ENCODE measurements around the gene KRT82.
"Not testable (repeated sequence)": the region's sequence is repeated elsewhere in the genome, so short reads cannot be mapped to it uniquely, and the experiment has no call there.

The KRT82 gene

GRCh38 chr12:52417740-52418139, 11.6 kb upstream of the KRT82 start:
- H3K27ac ChIP-seq (ENCODE audit: low read depth, low read length): no peak overlapping the region

DNA sequence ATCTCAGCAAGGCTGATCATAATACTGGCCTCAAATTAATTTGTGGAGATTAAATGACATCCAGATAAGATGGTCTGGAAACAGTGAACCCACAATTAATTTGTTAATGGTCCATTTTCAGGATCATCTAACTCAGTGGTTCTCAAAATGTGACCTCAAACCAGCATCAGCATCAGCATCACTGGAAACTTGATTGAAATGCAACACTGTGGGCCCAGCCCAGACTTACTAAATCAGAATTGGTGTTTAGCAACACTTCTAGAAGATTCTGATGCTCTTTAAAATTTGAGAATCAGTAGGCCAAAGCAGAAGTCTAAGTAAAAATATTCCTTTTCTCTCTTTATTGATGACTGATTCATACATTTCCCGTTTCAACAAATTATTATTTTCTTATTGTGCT, 10.7 kb upstream of the KRT82 start:
- Histone ChIP-seq H3K36me3 (ENCODE audit: insufficient read depth, low read length) (no peaks in the 10 kb centered on the region), H3K9ac (ENCODE audit: low read length) (no peak overlapping the region), H3K4me1 (ENCODE audit: insufficient read depth, low read length) (peaks cover 33% of the 10 kb centered on the region), H3K4me3 (ENCODE audit: low read depth in 1 of 2, low read length in 2 of 2) (no peak overlapping the region), H3K27ac (ENCODE audit: low read depth, low read length) (no peak overlapping the region), H3K9me3 (ENCODE audit: low read length) (no peaks in the 10 kb centered on the region), H3K27me3 (ENCODE audit: control insufficient read depth in 1 of 2, insufficient read depth in 2 of 2, low read length in 2 of 2) (no peaks in the 10 kb centered on the region)

More at GRCh38 chr12:52417740-52418139, 11.6 kb upstream of the KRT82 start:
- Histone ChIP-seq H3K9me3 (ENCODE audit: low read length) (no peaks in the 10 kb centered on the region), H3K36me3 (ENCODE audit: insufficient read depth, low read length) (no peaks in the 10 kb centered on the region), H3K27me3 (ENCODE audit: control insufficient read depth in 1 of 2, insufficient read depth in 2 of 2, low read length in 2 of 2) (no peaks in the 10 kb centered on the region), H3K4me1 (ENCODE audit: insufficient read depth, low read length) (peaks cover 36% of the 10 kb centered on the region), H3K4me3 (ENCODE audit: low read depth in 1 of 2, low read length in 2 of 2) (no peak overlapping the region), H3K9ac (ENCODE audit: low read length) (no peak overlapping the region)

DNA sequence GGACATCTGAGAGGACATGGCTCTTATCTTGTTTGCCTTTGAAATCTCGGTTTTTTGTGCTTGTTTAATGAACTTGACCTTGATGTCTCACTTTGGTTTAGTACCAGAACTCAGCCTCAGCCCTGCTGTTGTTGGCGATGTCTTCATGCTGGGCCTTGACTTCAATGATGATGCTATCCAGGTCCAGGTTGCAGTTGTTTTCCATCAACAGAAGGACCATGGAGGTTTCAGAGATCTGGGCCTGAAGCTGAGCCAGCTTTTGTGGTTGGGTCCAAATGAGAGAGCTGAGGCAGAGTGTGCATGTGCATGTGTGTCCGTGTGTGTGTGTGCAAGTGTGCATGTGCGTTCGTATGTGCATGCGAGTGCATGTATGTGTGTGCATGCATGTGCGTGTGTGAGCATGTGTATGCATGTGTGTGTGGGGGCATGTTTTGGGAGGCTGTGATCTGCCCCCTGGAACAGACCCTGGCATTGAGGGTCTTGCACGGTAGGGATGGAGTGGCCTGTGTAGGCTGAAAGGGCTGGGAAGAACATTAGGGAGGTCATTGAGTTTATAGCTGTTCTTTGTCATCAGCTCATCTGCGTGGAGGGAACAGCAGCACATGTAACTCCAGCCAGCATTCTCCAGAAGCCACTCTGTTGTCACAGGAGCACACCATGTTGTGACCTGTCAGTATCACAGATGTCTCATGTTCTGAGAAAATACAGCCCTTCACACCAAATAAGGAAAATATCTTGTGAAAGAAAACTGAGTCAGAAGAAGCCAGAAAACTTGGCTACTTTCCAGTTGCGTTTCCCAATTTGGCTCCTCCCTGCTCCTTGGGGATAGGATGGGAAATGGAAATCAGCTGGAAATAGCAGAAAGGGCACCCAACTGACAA, 10.0 kb upstream of the KRT82 start:
- Histone ChIP-seq H3K27ac (ENCODE audit: low read depth, low read length) (no peak overlapping the region), H3K9ac (ENCODE audit: low read length) (no peak overlapping the region), H3K36me3 (ENCODE audit: insufficient read depth, low read length) (no peaks in the 10 kb centered on the region), H3K4me3 (ENCODE audit: low read depth in 1 of 2, low read length in 2 of 2) (peak overlapping the region in 1 of 2 donors; percentile 18), H3K4me1 (ENCODE audit: insufficient read depth, low read length) (peaks cover 35% of the 10 kb centered on the region), H3K9me3 (ENCODE audit: low read length) (no peaks in the 10 kb centered on the region), H3K27me3 (ENCODE audit: control insufficient read depth in 1 of 2, insufficient read depth in 2 of 2, low read length in 2 of 2) (no peaks in the 10 kb centered on the region)

GRCh38 chr12:52414936-52415335, 8.8 kb upstream of the KRT82 start:
- no peaks in the 10 kb centered on the region for H3K27me3 ChIP-seq (ENCODE audit: control insufficient read depth in 1 of 2, insufficient read depth in 2 of 2, low read length in 2 of 2)
- peaks cover 38% of the 10 kb centered on the region for H3K4me1 ChIP-seq (ENCODE audit: insufficient read depth, low read length)
- H3K9ac ChIP-seq (ENCODE audit: low read length): no peak overlapping the region
- no peak overlapping the region for H3K27ac ChIP-seq (ENCODE audit: low read depth, low read length)
- H3K4me3 ChIP-seq (ENCODE audit: low read depth in 1 of 2, low read length in 2 of 2): no peak overlapping the region
- no peaks in the 10 kb centered on the region for H3K9me3 ChIP-seq (ENCODE audit: low read length)
- H3K36me3 ChIP-seq (ENCODE audit: insufficient read depth, low read length): no peaks in the 10 kb centered on the region

- Histone ChIP-seq H3K9me3 (ENCODE audit: low read length) (no peaks in the 10 kb centered on the region), H3K4me3 (ENCODE audit: low read depth in 1 of 2, low read length in 2 of 2) (no peak overlapping the region), H3K36me3 (ENCODE audit: insufficient read depth, low read length) (no peaks in the 10 kb centered on the region), H3K27me3 (ENCODE audit: control insufficient read depth in 1 of 2, insufficient read depth in 2 of 2, low read length in 2 of 2) (no peaks in the 10 kb centered on the region), H3K9ac (ENCODE audit: low read length) (no peak overlapping the region), H3K4me1 (ENCODE audit: insufficient read depth, low read length) (peaks cover 38% of the 10 kb centered on the region), H3K27ac (ENCODE audit: low read depth, low read length) (no peak overlapping the region)
Measured at GRCh38 chr12:52413782-52414345, 7.7 kb upstream of the KRT82 start.

DNA sequence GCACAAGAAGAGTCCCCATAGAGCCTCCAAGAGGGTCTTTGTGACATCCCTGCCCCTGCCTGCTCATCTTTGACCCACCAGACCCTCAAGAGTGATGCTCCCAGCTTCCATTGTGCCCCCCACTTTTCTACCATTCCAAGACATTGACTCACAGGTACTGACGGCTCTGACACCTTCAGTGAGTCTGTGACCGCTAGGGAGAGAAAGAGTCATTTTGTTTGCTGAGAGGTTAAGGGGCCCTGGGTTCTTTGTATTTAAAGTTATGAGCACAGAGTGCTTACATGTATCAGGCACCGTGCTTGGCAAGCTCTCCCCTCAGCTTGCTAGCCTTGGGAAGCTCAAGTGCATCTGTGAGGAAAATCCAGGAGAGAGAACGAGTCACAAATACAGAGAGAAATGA, 7.1 kb upstream of the KRT82 start:
- Histone ChIP-seq H3K9me3 (ENCODE audit: low read length) (no peaks in the 10 kb centered on the region), H3K27me3 (ENCODE audit: control insufficient read depth in 1 of 2, insufficient read depth in 2 of 2, low read length in 2 of 2) (no peaks in the 10 kb centered on the region), H3K27ac (ENCODE audit: low read depth, low read length) (no peak overlapping the region), H3K36me3 (ENCODE audit: insufficient read depth, low read length) (no peaks in the 10 kb centered on the region), H3K9ac (ENCODE audit: low read length) (no peak overlapping the region), H3K4me1 (ENCODE audit: insufficient read depth, low read length) (peaks cover 38% of the 10 kb centered on the region), H3K4me3 (ENCODE audit: low read depth in 1 of 2, low read length in 2 of 2) (no peak overlapping the region)

DNA sequence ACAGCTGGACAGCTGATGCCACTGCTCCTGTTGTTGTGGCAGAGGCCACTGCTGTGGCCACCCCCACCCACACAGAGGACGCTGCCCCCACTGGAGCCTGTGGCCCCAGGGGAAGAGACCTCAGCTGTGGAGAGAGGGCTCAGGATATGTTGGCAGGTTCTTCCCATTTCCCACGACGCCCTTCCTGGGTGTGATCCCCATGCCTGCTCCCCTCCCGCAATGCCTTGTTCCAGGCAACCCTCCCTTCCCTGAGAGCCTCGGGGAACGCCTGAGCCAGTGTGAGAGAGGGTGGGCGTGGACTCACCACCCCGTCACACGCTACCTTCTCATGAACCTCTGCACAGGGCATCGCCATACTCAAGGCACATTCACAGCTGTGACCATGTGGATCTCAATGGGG, 5.7 kb upstream of the KRT82 start:
- Histone ChIP-seq H3K4me1 (ENCODE audit: insufficient read depth, low read length) (peaks cover 38% of the 10 kb centered on the region), H3K27ac (ENCODE audit: low read depth, low read length) (no peak overlapping the region), H3K36me3 (ENCODE audit: insufficient read depth, low read length) (no peaks in the 10 kb centered on the region), H3K4me3 (ENCODE audit: low read depth in 1 of 2, low read length in 2 of 2) (no peak overlapping the region), H3K9ac (ENCODE audit: low read length) (no peak overlapping the region), H3K9me3 (ENCODE audit: low read length) (no peaks in the 10 kb centered on the region), H3K27me3 (ENCODE audit: control insufficient read depth in 1 of 2, insufficient read depth in 2 of 2, low read length in 2 of 2) (no peaks in the 10 kb centered on the region)

DNA sequence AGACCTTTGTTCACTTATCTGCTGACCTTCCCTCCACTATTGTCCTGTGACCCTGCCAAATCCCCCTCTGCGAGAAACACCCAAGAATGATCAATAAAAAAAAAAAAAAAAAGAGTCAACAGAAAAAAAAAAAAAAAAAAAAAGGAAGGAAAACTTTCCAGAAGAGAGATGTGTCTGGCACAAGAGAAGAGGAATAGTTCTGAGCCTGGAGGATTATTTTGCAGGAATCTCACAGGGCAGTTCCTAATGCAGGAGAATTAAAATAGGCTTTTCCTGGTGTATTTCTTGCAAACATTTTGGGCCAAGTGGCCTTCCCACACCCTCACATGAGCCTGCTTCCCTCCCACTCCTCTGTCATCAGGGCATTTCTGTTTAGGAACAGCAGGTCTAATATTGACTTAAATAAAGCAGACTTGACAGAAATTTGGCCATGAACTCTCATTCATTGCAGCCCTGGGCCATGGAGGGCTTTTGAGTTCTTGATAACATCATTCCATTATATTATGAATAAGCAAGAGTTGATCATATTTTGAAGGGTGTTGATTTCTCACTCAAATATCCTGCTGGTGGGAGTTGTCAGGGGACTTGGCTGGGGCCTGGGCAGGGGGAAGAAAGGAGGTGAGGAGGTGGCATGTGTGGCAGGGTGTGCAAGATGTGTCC, 4.6 kb upstream of the KRT82 start:
- H3K27me3 ChIP-seq (ENCODE audit: control insufficient read depth in 1 of 2, insufficient read depth in 2 of 2, low read length in 2 of 2); H3K9me3 ChIP-seq (ENCODE audit: low read length); H3K36me3 ChIP-seq (ENCODE audit: insufficient read depth, low read length); H3K4me3 ChIP-seq (ENCODE audit: low read depth in 1 of 2, low read length in 2 of 2); H3K9ac ChIP-seq (ENCODE audit: low read length); H3K27ac ChIP-seq (ENCODE audit: low read depth, low read length): not testable (repeated sequence)
- peaks cover 27% of the 10 kb centered on the region for H3K4me1 ChIP-seq (ENCODE audit: insufficient read depth, low read length)

DNA sequence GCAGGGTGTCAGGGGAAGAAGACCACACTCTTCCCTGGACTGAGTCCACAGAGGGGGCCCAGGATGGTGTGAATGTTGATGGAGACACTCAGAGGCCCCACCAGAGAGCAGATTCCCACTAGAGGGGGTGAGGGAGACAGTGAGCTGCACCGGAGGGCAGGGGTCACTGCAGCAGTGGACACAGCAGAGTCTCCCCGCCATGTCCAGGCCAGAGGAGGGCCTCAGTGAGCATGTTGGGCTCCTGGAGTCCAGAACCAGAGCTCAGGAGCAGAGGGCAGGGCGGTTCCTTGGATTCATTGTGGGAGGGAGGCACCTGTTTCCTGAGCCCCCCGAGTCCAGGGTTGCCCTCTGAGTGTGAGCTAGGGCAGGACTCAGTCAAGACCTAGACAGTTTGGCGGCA, 1.8 kb upstream of the KRT82 start:
- H3K9me3 ChIP-seq (ENCODE audit: low read length): no peaks in the 10 kb centered on the region
- peaks cover 6% of the 10 kb centered on the region for H3K4me1 ChIP-seq (ENCODE audit: insufficient read depth, low read length)
- peaks cover 0 to 4% of the 10 kb centered on the region in 2 donors for H3K27me3 ChIP-seq (ENCODE audit: control insufficient read depth in 1 of 2, insufficient read depth in 2 of 2, low read length in 2 of 2)
- H3K4me3 ChIP-seq (ENCODE audit: low read depth in 1 of 2, low read length in 2 of 2): no peak overlapping the region
- H3K9ac ChIP-seq (ENCODE audit: low read length): no peak overlapping the region
- no peaks in the 10 kb centered on the region for H3K36me3 ChIP-seq (ENCODE audit: insufficient read depth, low read length)
- H3K27ac ChIP-seq (ENCODE audit: low read depth, low read length): no peak overlapping the region

DNA sequence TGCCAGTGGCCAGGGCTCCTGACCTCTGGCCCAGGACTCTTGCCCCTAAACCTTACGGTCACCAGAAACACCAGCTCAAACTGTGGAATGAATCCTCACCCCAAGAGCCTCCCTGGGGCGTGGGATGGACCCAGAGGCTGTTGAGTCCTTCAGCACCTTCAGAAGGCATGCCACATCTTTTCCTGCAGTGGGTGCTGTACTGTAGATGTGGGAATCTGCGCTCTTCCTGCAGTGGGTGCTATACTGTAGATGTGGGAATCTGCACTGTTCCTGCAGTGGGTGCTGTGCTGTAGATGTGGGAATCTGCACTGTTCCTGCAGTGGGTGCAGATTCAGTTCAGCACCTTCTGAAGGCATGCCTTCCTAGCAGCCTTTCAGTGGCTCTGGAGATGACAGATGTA, 1.2 kb downstream of the KRT82 start:
- Histone ChIP-seq H3K9ac (ENCODE audit: low read length) (no peak overlapping the region), H3K36me3 (ENCODE audit: insufficient read depth, low read length) (no peaks in the 10 kb centered on the region), H3K27ac (ENCODE audit: low read depth, low read length) (no peak overlapping the region), H3K27me3 (ENCODE audit: control insufficient read depth in 1 of 2, insufficient read depth in 2 of 2, low read length in 2 of 2) (peaks cover 0 to 4% of the 10 kb centered on the region in 2 donors), H3K9me3 (ENCODE audit: low read length) (no peaks in the 10 kb centered on the region), H3K4me1 (ENCODE audit: insufficient read depth, low read length) (no peaks in the 10 kb centered on the region), H3K4me3 (ENCODE audit: low read depth in 1 of 2, low read length in 2 of 2) (no peak overlapping the region)

DNA sequence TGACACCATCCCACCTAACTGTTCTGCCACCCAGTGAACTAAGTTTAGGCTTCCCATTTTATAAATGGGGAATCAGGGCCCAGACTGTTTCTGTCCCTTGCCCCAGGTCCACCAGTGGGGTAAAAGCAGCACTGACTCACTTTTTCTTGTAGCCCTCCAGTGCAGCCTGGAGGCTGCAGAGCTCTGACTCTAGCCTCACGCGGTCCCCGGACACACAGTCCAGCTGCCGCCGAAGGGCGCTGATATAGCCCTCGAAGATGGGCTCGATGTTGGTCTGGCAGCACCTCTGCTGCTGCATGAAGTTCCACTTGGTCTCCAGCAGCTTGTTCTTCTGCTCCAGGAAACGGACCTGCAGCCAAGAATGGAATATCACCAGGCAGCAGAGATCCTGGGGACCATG, 2.6 kb downstream of the KRT82 start:
- Histone ChIP-seq H3K9ac (ENCODE audit: low read length) (no peak overlapping the region), H3K4me1 (ENCODE audit: insufficient read depth, low read length) (no peaks in the 10 kb centered on the region), H3K27me3 (ENCODE audit: control insufficient read depth in 1 of 2, insufficient read depth in 2 of 2, low read length in 2 of 2) (peaks cover 0 to 4% of the 10 kb centered on the region in 2 donors), H3K27ac (ENCODE audit: low read depth, low read length) (no peak overlapping the region), H3K9me3 (ENCODE audit: low read length) (no peaks in the 10 kb centered on the region), H3K36me3 (ENCODE audit: insufficient read depth, low read length) (no peaks in the 10 kb centered on the region), H3K4me3 (ENCODE audit: low read depth in 1 of 2, low read length in 2 of 2) (no peak overlapping the region)
